ENCODE results near the gene SLC35A3. TPM values are rescaled to one million over a fixed set of nuclear protein-coding genes. Genes with fewer than 3 reads are reported as not detected.

SLC35A3 gene
- total and polyA plus RNA-seq, 10 of the 15 experiments (the other 5 are each of a cell fraction or from before 2014, with no cell fraction given): 3.6 to 24.3 (median 15.4) TPM

- TF ChIP-seq ZBTB11 (CRISPR knock-in tag; IDR thresholded peaks at IDR 0.05) (peak; percentile 94), TBL1XR1 (IDR thresholded peaks at IDR 0.05; ENCODE audit: low read depth, low read length) (no peak), IRF3 (IDR thresholded peaks at IDR 0.05) (no peak), PAX8 (IDR thresholded peaks at IDR 0.05) (no peak), ESRRA (IDR thresholded peaks at IDR 0.05; ENCODE audit: low read length) (no peak), NRF1 (conservative IDR thresholded peaks at IDR 0.05; ENCODE audit: low read depth, low read length) (no peak), CUX1 (IDR thresholded peaks at IDR 0.05; ENCODE audit: insufficient replicate concordance, low read depth, low read length) (no peak), CREB1 (IDR thresholded peaks at IDR 0.05; ENCODE audit: low read depth) (peak; percentile 62; the same call in 1 of the 2 replicates), HDAC2 (IDR thresholded peaks at IDR 0.05) (no peak), PAX5 (IDR thresholded peaks at IDR 0.05; ENCODE audit: borderline replicate concordance, low read depth, low read length) (peak; percentile 64; the same call in 1 of the 2 replicates), ZNF24 (IDR thresholded peaks at IDR 0.05) (peak; percentile 73; the same call in 1 of the 2 replicates), NKRF (conservative IDR thresholded peaks at IDR 0.05) (peak; percentile 96), CTCF (IDR thresholded peaks at IDR 0.05 in 2 of 3, conservative IDR thresholded peaks at IDR 0.05 in 1 of 3; ENCODE audit: control insufficient read depth in 2 of 3, extremely low read depth in 1 of 3, insufficient read depth in 1 of 3, low read depth in 3 of 3, low read length in 3 of 3) (no peak)
These were observed at the start of gene SLC35A3 (continued) for GRCh38 chr1:99969729-99970621.
